ENCODE measurements around the gene TRPV5.

- TF ChIP-seq CTCF (conservative IDR thresholded peaks at IDR 0.05; ENCODE audit: low read depth, low read length) (no peak), CEBPB (IDR thresholded peaks at IDR 0.05; ENCODE audit: low read depth, low read length) (no peak), RAD21 (IDR thresholded peaks at IDR 0.05; ENCODE audit: low read length) (no peak), POLR2A (IDR thresholded peaks at IDR 0.05; ENCODE audit: low read depth, low read length) (no peak), BHLHE40 (IDR thresholded peaks at IDR 0.05; ENCODE audit: low read depth, low read length) (no peak), NFE2L2 (IDR thresholded peaks at IDR 0.05; ENCODE audit: low read depth, low read length) (no peak), MAFK (IDR thresholded peaks at IDR 0.05; ENCODE audit: low read depth, low read length) (no peak), FOS (IDR thresholded peaks at IDR 0.05; ENCODE audit: low read depth, low read length) (no peak), RCOR1 (IDR thresholded peaks at IDR 0.05; ENCODE audit: insufficient replicate concordance, low read length) (no peak)
- TF ChIP-seq, protein P1, sequence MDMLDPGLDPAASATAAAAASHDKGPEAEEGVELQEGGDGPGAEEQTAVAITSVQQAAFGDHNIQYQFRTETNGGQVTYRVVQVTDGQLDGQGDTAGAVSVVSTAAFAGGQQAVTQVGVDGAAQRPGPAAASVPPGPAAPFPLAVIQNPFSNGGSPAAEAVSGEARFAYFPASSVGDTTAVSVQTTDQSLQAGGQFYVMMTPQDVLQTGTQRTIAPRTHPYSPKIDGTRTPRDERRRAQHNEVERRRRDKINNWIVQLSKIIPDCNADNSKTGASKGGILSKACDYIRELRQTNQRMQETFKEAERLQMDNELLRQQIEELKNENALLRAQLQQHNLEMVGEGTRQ (IDR thresholded peaks at IDR 0.05; ENCODE audit: low read depth, low read length) = no peak
- TF ChIP-seq, protein P2, sequence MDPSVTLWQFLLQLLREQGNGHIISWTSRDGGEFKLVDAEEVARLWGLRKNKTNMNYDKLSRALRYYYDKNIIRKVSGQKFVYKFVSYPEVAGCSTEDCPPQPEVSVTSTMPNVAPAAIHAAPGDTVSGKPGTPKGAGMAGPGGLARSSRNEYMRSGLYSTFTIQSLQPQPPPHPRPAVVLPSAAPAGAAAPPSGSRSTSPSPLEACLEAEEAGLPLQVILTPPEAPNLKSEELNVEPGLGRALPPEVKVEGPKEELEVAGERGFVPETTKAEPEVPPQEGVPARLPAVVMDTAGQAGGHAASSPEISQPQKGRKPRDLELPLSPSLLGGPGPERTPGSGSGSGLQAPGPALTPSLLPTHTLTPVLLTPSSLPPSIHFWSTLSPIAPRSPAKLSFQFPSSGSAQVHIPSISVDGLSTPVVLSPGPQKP (IDR thresholded peaks at IDR 0.05; ENCODE audit: borderline replicate concordance, low read depth, low read length) = no peak
Observed at GRCh38 chr7:142870147-142870559, 63.4 kb downstream of the TRPV5 start.
